ENCODE results near the gene RAPGEF4. TPM values are rescaled to one million over a fixed set of nuclear protein-coding genes. Genes with fewer than 3 reads are reported as not detected.

Gene RAPGEF4
- total and polyA plus RNA-seq, 2 of the 13 experiments (the other 11 are each of a cell fraction or from before 2014, with no cell fraction given), result 0.78 to 0.91 TPM

- peak; percentile 83 for ATAC-seq
- intact Hi-C loops (cut with micrococcal nuclease; ENCODE audit: unreplicated experiment) (no loop called here), in situ Hi-C loops (cut with HindIII; ENCODE audit: extremely low pct_ligation_motif_present, low pct_unique_long_range_greater_than_20kb) (no loop called here)
- ChIA-PET CTCF (ENCODE audit: low intra/inter-chr PET ratio, low total read pairs) (no interaction called here), POLR2A (no interaction called here)
- no peaks in the 10 kb centered on the region for H4K20me1 ChIP-seq (ENCODE audit: insufficient read depth, low read length)
- no peak overlapping the region for H2AFZ ChIP-seq (ENCODE audit: low read length)
- no peaks in the 10 kb centered on the region for H3K36me3 ChIP-seq (replicated peaks in 1 of 2; ENCODE audit: control insufficient read depth in 1 of 2, insufficient read depth in 2 of 2, low read length in 2 of 2)
- 19% methylated on average over 10 of the region's 11 CpGs for WGBS (ENCODE audit: low lambda C conversion rate)
- peak; percentile 42 for DNase-seq (ENCODE audit: low spot score)
- H3K4me1 ChIP-seq (ENCODE audit: insufficient read depth, low read length), result peaks cover 39% of the 10 kb centered on the region
- H3K79me2 ChIP-seq (ENCODE audit: insufficient read depth, low read length), result no peaks in the 10 kb centered on the region
- H3K4me2 ChIP-seq (ENCODE audit: low read depth, low read length), result peak overlapping the region; percentile 47
- no peak overlapping the region for H3K27ac ChIP-seq (ENCODE audit: extremely low read length, insufficient read depth, low read length)
- FAIRE-seq, result no peak
- no TSS peak for BruUV-seq (replicated peaks)
- no peaks in the 10 kb centered on the region; a peak in 1 of 5 replicates for H3K27me3 ChIP-seq (ENCODE audit: control insufficient read depth in 1 of 2, insufficient read depth in 2 of 2, low read length in 2 of 2)
- H3K4me3 ChIP-seq (replicated peaks in 1 of 3; ENCODE audit: insufficient read depth in 1 of 3, low read depth in 2 of 3, low read length in 3 of 3), result no peak overlapping the region
- H3K9ac ChIP-seq (ENCODE audit: insufficient read depth, low read depth, low read length), result no peak overlapping the region
- no peaks in the 10 kb centered on the region for H3K9me3 ChIP-seq (ENCODE audit: low read length)
- no peak for TF ChIP-seq ATAD3A (CRISPR knock-in tag; IDR thresholded peaks at IDR 0.05)
- no peak for TF ChIP-seq CENPT (CRISPR knock-in tag; IDR thresholded peaks at IDR 0.05; ENCODE audit: low read depth)
- TF ChIP-seq MIXL1 (CRISPR knock-in tag; IDR thresholded peaks at IDR 0.05), result peak; percentile 70; the same call in 1 of the 2 replicates
- no peak for TF ChIP-seq GRHL1 (CRISPR knock-in tag; conservative IDR thresholded peaks at IDR 0.05)
- TF ChIP-seq FOXA1 (IDR thresholded peaks at IDR 0.05), result no peak
- TF ChIP-seq FOXA1 (CRISPR knock-in tag; IDR thresholded peaks at IDR 0.05), result 0 out of 2 replicates have a peak, but pooled peaks have one; percentile 11
- no peak for TF ChIP-seq FOXP1 (IDR thresholded peaks at IDR 0.05)
- peak; percentile 82 for TF ChIP-seq FOXP1 (CRISPR knock-in tag; IDR thresholded peaks at IDR 0.05)
- TF ChIP-seq AGO2 (optimal IDR thresholded peaks at IDR 0.05; ENCODE audit: low read depth, low read length), result no peak
- no peak for TF ChIP-seq NBN (conservative IDR thresholded peaks at IDR 0.05)
- no peak for TF ChIP-seq HINFP (CRISPR knock-in tag; IDR thresholded peaks at IDR 0.05; ENCODE audit: low read depth)
- TF ChIP-seq PLSCR1 (CRISPR knock-in tag; IDR thresholded peaks at IDR 0.05; ENCODE audit: borderline replicate concordance), result no peak
- no peak for TF ChIP-seq ZFP82 (CRISPR knock-in tag; IDR thresholded peaks at IDR 0.05; ENCODE audit: borderline replicate concordance)
- TF ChIP-seq ZSCAN25 (CRISPR knock-in tag; IDR thresholded peaks at IDR 0.05), result peak; percentile 40; the same call in 1 of the 2 replicates
- no peak for TF ChIP-seq ZFP91 (CRISPR knock-in tag; IDR thresholded peaks at IDR 0.05; ENCODE audit: borderline replicate concordance)
- no peak for TF ChIP-seq TCF7 (IDR thresholded peaks at IDR 0.05; ENCODE audit: low read depth)
Measured at GRCh38 chr2:172993931-172994717, 258.5 kb downstream of the RAPGEF4 start.

All from HepG2 (cell line).